A204.1 (cell line): ENCODE results near the gene PTGDS.

Experiments used
- FAIRE-seq: peaks from 2 replicates; lab custom pipeline; 2012; peaks lifted over from hg19 to GRCh38; lab: Jason Lieb, UNC

PTGDS gene

DNA sequence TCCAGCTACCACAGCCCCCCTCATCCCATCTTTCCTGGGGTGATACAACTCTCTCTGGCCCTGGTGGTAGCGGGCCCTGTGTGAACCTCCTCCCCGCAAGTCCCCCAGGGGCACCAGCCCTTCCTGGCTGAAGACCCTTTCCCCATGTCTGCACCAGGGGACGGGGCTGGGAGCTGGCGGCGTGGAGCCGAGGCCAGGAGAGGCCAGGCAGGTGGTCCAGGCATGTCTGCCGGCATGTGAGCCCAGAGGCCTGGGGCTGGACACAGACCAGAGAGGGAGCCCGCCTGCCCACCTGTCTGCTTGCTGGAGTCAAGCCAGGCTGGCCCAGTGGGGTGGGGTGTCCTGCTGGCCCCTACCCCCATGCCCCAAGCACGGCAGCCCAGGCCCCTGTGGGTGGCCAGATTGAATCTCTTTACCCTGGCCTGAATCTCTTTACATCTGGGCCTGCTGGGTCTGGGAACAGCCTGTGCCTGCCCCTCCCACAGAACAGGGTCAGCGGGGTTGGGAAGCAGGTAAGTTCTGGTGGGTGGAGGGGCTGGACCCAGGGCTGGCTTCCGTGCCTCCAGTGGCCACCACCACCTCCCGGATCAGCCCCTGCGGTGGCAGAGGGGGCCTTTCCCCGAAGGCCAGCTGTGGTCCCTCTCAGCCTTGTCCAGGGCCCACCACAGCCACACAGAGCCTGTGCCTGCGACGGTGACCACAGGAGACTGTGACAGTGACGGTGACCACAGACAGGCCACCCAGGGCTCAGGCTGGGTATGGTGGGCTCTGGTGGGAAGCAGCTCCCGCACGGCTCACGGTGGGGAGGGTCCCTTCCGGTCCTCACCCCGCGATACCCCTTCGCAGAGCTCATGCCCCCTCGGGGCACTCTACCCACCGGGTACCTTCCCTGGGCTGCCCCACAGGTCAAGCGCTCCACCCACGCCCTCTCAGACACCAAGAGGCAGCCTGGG lies 18.1 kb upstream of the PTGDS start:
- no peak for FAIRE-seq

DNA sequence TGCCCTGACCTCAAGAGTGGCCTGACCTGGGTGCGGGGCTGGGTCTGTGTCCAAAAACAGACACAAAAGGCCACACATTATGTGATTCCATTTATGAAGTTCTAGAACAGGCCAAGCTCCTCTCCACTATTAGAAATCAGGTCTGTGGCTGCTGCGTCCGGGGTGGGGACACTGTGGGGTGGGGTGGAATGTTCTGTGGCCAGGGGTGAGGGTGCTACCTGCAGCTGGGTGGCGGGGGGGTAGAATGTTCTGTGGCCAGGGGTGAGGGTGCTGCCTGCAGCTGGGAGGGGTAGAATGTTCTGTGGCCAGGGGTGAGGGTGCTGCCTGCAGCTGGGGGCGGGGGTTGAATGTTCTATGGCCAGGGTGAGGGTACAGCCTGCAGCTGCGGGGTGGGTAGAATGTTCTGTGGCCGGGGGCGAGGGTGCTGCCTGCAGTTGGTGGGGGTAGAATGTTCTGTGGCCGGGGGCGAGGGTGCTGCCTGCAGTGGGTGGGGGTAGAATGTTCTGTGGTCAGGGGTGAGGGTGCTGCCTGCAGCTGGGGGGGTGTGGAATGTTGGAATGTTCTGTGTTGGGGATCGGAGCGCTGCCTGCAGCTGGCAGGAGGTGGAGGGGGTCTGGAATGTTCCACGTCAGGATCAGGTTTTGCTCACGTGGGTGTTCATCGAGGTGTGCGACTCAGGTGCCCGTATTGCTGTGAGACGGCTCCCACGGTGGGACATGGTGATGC lies 16.9 kb upstream of the PTGDS start:
- FAIRE-seq, result no peak

DNA sequence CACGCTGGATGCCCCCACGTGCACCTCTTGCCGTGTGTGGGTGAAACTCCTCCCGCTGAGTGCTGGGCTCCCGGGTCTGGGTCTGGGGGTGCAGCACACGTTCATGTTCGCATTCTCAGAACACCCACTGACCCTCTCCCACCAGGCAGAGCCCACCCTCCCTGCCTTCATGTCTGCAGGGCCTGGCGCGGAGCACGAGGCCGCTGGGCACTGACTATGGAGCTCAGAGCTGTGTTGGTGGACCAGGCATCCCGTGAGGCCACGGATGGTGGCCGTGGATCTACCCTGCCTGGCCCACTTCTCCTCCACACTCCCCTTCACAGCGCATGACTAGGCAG lies 16.4 kb upstream of the PTGDS start:
- no peak for FAIRE-seq

DNA sequence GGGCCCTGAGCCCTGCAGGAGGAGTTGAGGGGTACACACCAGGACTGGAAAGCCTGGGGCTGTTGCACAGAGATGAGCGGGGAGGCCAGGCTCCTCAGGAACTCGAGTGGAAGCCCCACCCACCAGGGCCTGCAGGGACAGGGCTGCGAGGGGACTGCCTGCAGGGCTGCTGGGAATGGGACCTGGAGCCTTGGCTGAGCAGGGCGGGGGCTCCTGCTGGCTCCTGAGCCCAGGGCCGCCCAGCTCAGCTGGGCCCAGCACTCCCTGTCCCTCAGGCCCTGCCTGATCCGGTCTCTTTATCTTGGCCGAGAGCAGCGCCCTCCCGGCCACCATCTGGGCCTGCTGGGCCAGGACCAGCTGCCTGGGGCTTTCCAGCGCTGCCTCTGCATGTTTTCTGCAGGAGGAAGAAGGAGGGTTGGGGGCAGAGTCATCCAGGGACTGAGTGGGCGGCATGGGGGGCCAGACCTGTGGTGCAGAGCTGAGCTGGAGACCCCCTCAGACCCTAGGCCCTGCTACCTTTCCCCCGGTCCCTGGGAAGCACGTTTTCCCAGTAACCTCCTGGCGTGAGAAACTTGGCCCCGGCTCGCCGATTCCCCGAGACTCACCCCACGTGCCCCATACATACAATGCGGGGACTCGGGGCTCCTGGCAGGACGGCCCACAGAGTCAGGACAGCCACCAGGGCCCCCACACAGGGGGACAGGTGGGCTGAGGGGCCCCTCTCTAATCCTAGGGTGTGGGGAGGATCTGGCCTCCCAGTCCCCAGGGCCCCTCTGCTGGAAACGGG lies 15.8 kb upstream of the PTGDS start:
- FAIRE-seq, result no peak

DNA sequence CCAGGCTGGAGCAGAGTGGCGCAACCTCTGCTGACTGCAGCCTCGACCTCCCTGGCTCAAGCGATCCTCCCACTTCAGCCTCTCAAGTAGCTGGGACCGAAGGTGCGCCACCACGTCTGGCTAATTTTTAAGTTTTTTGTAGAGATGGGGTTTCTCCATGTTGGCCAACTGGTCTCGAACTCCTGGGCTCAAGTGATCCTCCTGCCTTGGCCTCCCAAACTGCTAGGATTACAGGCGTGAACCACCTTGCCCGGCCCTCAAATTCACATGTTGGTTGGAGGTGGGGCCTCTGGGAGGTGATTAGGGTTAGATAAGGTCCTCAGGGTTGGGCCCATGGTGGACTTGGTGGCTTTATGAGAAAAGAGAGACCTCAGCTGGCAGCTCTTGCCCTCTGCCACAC lies 15.1 kb upstream of the PTGDS start:
- FAIRE-seq, result no peak

DNA sequence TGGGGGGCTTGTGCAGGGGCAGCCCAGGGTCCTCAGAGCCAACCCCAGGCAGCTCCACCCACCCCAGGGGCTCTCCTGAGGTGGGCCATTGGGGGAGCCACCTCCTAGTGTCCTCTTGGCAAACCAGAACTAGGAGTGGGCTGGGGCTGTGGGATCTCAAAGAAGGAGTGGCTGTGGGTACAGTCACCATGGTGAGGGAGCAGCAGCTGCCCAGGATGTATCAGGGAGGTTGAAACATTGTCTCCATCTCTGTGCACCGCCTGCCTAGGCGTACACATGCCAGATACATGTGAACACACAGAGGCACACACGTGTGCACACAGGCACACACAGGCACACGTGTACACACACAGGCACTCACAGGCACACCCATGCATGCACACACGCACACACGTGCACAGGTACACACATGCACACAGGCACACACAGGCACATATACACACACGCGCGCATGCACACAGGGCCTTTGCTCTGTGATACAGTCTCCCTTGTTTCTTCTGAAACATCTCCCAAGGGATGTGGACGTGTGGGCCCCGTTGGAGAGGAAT lies 14.5 kb upstream of the PTGDS start:
- no peak for FAIRE-seq

DNA sequence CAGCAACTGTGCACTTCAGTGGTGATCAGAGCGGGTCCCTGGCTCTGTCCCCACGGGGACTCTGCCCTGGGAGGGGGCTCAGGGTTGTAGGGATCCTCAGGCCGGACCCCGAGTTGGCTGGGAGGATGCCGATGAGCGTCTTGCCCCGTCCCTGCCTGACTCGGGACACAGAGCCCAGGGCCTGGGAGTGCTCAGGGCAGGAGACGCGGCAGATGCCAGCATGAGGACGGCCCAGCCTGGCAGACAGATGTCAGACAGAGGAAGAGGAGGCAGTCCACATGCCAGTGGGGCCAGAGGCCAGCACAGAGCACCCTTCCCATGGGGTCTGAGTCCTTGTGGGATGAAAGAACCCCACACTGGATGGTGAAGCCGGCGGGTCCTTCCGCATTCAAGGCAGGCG lies 14.0 kb upstream of the PTGDS start:
- FAIRE-seq, result no peak

DNA sequence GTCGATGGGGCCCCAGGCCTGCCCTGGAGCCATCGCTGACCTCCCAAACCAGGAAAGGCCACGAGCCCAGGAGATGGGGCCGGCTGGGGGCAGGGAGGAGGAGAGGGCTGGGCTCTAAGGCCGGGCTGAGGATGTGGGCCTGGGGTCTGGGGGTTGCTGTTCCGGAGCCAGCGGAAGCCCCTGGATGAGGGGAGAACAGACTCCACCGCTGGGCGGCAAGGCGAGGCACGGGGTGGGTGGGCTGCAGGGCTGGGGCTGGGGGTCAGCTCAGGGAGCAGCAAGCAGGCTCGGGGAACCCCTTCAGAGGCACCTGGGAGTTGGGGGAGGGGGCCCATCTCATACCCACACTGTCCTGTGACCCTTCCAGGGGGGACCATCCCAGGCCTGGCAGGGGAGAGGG lies 13.6 kb upstream of the PTGDS start:
- no peak for FAIRE-seq

DNA sequence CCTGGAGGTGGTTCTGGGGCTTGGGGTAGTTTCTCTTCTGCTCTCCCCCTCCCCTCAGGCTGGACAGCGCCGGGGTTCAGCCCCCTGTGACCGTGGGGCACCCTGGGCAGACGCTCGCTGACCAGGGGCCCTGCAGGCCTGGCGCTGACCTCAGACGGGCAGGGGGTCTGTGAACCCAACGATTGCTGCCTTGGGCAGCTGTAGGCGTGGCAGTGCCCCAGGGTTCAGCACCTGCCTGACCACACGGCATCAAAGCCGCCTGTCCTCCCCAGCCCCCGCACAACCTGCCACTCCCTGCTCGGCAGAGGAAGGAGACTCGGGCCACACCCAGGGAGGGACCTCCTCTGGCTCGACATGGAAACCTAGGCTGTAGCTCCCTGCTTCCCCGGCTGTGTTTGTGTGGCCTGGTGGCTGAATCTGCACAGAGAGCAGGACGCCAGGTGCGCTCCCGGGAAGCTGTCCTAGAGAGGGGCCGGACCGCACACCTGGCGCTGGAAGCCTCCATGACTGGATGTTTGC lies 13.1 kb upstream of the PTGDS start:
- no peak for FAIRE-seq

DNA sequence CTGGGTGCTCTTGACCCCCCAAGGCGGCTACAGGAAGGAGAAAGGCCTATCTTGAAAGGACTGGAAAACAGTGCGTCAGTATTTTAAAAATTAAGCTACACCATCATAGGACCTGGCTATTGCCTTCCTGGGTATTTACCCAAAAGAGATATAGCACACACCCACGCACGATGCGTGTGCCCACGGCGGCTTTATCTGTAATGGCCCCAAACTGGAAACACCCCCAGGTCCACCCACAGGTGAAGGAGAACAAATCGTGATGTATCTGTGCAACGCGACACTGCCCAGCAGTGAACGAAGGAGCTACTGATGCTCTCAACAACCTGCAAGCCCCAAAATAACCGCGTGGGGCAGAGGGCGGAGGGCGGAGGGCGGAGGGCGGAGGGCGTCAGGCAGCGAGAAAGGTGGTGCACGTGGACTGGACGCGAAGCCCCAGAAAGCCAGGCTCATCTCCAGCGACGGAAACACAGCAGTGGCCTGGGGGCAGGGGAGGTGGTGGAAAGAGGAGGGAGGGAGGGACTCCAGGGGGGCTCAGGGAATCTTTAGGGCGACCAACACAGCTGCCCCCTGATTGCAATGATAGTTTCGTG lies 12.4 kb upstream of the PTGDS start:
- no peak for FAIRE-seq

DNA sequence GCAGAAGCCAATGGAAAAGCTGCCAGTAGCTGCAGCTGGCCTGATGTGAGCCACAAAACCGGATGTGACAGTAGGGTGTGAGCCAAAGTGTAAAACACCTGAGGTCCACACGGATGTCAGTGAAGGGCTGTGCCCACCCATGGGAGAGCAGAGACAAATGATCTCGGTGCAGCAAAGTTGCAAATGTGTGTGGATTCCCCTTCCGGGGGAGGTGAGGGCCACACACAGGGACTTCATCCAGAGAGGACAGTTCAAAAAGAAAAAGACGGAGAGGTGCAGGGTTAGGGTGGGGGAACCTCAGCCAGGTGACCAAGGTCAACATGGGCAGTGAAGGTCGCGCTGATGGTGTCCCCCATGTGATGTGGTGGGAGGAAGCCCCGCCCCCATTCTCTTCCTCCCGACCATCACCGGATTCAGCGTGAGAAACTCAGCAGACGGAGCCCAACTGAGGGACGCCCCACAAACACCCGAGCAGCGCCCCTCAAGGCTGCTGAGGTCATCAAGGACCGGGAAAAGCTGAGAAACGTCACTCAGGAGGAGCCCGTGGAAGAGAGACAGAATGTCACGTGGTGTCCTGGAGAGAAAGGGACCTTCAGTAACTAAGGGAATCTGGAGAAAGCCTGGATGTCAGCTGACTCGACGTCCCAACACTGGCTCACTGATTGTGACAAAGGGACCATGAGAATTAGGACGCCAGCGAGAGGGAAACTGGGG lies 11.4 kb upstream of the PTGDS start:
- FAIRE-seq, result no peak

DNA sequence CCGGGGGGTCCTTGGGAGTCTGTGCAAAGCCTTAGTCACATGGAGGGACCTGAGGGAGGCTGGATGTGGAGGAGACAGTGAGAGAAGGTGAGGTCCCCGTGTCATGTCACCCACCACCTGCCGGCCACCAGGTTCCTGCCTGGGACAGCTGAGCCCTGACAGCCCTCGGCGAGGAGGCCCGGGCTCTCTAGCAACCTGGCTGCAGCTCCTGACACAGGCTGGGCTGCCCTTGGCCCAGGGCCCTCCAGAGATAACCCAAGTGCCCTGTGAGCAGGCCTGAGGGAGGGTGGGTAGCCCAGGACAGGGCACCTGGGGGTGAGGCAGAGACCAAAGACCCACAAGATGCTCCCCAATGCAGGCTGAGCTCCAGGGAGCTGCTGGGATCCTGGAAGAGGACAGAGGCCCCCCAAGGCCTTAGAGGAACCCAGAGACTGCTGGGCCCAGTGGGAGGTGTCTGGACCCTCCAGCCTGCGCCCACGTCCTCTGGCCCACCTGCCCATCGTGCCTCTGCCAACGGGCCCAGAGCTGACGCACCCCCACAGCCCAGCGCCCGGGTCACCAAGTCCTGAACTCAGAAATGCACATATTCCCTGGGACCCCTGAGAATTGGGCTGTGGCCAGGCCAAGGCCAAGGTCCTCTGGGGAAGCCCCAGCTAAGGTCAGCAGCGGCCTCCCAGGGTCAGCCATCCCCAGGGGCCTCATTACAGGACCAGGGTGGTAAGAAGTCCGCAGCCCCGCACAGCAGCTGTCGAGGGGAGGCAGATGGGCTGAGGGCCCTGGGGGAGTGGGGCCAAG lies 8.8 kb upstream of the PTGDS start:
- no peak for FAIRE-seq

DNA sequence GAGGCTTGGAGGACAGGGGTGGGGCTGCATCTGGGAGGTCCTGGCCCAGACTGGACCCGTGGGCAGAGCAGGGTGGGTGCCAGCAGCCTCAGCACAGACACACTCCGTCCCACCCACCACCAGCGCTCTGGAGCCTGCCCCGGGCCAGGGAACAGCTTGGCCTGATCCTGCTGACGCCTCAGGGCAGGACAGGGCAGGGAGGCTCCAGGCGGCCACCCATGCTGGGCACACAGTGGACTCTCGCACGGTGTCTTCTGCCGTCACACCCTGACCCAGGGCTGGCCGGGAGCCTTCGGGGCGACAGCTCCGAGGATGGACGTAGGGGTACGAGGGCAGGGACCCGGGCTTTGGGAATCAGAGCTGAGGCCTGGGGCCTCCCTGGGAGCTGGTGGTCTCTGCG lies 8.2 kb upstream of the PTGDS start:
- FAIRE-seq, result no peak

DNA sequence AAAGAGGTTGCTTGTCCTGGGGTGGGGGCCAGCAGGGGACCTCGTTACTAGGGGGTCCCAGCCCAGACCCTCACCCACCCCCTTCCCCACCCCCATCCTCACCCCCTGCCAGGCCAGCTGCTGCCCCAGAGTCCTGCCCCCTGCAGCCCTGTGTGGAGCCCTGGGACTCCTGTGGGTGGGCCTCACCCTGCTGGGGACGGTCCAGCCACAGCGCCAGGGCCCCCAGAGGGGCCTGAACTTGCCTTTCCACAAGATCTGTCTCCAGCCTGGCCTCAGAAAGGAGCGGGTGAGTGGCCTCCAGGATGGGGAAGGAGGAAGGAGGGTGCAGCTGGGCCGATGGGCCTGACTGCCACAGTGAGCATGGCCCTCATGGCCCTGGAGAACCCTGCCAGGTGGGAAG lies 7.5 kb upstream of the PTGDS start:
- FAIRE-seq, result no peak

DNA sequence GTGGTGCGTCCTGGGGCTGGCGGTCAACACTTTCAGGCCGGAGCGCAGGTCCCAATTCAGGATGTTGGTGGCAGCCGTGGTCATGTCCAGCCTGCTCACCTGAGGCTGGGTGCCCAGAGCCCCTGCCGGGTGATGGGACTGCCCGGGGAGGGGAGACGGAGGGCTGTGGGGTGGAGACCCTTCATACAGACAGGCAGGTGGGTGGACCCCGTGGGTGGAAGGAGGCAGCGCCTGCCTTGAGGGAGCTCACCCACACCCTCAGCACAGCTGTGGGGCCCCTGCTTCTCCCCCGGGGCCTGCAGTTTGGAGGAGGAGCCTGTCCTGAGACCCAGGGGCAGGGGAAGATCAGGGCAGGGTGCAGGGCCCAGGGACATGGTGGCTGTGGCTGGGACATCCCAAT lies 6.9 kb upstream of the PTGDS start:
- FAIRE-seq, result no peak

DNA sequence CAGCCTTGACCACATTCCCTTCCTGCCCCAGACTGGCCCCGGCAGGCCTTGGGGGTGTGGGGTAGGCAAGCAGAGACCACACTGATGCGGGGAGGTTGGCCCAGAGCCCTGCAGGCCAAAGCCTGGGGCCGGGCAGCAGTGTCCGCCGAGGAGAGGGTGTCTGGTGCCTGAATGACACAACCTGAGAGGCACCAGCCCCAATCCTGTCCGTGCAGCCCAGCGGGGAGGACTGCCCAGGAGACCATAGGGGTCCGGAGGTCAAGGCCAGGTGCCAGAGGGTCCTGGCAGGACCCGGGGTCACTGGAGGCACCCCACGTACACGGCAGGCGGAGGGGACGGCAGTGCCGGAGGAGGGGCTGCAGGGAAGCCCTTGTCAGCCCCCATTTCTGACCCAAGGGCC lies 5.6 kb upstream of the PTGDS start:
- FAIRE-seq, result no peak

DNA sequence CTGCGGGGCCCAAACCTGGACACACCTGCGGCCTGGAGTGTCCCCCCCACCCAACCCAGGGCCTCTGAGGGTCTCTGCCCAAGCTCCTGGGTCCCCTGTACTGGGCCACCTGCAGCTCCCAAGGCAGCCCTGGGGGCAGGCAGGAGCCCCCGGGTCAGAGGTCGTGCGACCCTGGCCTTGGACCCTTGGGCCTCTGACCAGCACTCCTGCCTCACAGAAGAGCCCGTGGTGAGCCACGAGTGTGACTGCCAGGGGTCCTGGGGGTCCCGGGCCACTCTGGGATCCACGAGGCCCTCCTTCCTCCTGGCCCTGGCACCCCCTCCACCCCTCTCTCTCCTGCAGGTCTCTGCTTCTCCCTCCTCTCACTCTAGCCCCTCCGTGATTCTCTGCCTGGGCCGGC lies 5.0 kb upstream of the PTGDS start:
- FAIRE-seq, result no peak

DNA sequence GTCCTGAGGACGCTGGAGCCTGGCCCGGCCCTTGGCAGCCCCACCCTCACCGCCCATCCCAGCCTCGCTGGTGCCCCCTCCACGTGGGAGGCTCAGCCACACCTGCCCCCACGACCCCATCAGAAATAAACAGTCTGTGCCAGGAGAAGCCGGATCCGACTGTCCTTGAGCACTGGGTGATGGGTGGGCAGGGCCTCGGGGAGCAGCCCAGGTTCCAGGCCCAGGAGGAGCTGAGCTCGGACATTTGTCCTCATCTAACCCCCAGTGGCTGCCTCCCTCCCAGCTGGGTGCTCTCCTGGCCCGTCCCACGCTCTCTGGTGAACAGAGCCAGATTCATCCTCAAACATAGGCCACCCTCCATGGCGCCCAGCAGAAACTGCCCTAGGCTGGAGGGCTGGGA lies 4.6 kb upstream of the PTGDS start:
- no peak for FAIRE-seq

DNA sequence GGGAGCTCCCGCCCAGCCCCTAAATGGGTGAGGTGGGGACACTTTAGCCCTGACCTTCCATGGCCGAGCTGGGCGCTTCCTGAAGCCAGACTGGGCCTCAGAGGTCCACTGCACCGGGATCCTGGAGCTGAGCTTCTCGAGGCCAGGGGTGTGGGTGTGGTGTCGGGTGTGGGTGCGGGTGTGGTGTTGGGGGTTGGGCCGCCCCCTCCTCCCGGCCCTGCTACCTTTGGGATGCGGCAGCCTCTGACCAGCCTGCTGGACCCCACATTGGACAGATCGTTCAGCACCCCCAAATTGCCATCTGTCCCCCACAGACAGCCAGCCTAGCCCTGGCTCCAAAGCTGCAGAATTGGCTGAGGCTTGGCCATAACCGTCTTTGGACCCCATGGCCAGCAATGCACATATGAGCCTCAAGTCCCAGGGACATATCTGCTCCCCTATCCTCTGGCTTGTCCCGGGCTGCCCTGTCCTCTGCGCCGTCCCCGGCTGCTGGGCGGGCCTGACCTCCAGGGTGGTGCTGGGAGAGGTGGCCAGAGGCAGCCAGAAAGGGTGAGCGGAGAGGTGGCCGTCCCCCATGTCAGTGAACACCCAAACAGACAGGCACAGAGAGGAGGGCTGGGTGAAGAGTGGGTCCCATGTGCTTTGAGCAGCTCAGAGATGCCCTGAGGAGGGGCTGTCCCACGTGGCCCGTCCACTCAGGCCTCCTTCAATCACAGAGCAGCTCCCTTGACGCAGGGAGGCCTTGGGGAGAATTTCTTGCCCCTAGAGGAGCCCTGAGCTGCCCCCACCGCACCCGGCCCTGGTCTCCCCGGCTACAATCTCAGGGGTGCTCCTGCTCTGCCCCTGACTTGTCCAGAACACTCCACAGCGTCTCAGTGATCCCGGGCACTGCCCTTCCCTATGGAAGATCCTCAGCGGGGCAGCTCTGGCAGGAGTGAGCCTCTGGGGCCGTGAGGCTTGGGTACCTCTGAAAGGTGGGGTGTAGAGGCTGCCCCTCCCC lies 3.4 kb upstream of the PTGDS start:
- no peak for FAIRE-seq
